ENCODE measurements around the gene FAM171A1.
"Not testable (repeated sequence)": the region's sequence is repeated elsewhere in the genome, so short reads cannot be mapped to it uniquely, and the experiment has no call there.

FAM171A1 gene

DNA sequence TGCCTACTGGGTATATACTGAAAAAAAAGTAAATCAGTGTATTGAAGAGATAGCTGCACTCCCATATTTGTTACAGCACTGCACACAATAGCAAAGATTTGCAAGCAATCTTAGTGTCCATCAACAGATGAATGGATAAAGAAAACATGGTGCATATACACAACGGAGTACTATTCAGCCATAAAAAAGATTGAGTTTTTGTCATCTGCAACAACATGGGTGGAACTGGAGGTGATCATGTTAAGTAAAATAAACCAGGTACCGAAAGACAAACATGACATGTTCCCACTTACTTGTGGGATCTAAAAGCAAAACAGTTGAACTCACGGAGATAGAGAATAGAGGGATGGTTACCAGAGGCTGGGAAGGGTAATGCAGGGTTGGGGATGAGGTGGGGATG, 34.2 kb upstream of the FAM171A1 start:
- TF ChIP-seq, protein P1, sequence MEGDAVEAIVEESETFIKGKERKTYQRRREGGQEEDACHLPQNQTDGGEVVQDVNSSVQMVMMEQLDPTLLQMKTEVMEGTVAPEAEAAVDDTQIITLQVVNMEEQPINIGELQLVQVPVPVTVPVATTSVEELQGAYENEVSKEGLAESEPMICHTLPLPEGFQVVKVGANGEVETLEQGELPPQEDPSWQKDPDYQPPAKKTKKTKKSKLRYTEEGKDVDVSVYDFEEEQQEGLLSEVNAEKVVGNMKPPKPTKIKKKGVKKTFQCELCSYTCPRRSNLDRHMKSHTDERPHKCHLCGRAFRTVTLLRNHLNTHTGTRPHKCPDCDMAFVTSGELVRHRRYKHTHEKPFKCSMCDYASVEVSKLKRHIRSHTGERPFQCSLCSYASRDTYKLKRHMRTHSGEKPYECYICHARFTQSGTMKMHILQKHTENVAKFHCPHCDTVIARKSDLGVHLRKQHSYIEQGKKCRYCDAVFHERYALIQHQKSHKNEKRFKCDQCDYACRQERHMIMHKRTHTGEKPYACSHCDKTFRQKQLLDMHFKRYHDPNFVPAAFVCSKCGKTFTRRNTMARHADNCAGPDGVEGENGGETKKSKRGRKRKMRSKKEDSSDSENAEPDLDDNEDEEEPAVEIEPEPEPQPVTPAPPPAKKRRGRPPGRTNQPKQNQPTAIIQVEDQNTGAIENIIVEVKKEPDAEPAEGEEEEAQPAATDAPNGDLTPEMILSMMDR (IDR thresholded peaks at IDR 0.05; ENCODE audit: low read depth, low read length, missing control alignments) = no peak

DNA sequence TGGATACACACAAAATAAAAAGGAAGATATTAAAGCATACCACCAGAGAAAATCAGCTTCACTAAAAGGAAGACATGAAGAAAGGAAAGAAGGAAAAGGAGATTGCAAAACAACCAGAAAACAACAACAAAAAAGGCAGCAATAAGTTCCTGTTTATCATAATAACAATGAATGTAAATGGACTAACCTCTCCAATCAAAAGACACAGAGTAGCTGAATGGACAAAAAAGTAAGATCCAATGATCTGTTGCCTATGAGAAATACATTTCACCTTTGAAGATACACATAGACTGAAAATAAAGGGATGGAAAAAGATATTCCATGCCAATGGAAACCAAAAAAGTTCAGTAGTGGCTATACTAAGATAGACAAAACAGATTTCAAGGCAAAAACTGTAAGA, 30.3 kb upstream of the FAM171A1 start:
- TF ChIP-seq, protein P1 (IDR thresholded peaks at IDR 0.05; ENCODE audit: low read depth, low read length, missing control alignments) = no peak
- no peak overlapping the region for H3K4me3 ChIP-seq (replicated peaks; ENCODE audit: low read depth, low read length)
- no peak for DNase-seq (ENCODE audit: extremely low read depth, low read depth)

More for the DNA sequence above, 34.2 kb upstream of the FAM171A1 start:
- H3K4me3 ChIP-seq (replicated peaks; ENCODE audit: low read depth, low read length) = no peak overlapping the region
- no peak for DNase-seq (ENCODE audit: extremely low read depth, low read depth)

DNA sequence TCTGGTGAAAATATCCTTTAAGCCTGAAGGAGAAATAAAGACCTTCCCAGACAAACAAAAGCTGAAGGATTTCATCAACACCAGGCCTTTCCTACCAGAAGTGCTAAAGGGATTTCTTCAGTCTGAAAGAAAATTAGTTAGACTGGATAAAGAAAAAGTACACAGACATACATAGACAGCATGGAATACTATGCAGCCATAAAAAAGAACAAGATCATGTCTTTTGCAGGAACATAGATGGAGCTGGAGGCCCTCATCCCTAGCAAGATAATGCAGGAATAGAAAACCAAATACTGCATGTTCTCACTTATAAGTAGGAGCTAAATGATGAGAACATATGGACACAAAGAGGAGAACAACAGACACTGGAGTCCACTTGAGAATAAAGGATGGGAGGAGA, 29.4 kb upstream of the FAM171A1 start:
- not testable (repeated sequence) for H3K4me3 ChIP-seq (replicated peaks; ENCODE audit: low read depth, low read length); DNase-seq (ENCODE audit: extremely low read depth, low read depth)

DNA sequence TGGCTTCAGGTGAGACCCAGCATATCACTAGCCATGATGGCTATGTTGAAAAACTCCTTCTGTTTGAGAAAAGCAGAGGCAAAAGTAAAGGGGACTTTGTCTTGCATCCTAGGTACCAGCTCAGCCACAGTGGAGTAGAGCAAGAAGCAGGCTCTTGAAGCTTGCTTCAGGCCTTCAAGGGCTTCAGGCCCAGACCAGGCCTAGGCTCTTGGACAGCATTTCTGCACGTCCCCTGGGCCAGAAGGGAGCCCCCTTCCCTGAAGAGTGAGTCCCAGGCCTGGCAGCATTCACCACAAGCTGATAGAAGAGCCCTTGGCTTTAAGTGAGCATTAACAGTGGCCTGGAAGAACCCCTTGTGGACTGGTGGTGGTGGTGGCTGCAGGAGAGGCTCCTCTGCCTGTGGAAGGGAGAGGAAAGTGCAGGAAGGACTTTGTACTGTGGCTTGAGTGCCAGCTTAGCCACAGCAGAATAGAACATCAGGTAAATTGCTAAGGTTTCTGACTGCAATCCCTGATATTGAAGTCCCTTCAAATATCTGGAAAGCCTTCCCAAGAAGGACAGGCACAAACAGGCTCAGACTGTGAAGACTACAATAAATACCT, 28.1 kb upstream of the FAM171A1 start:
- DNase-seq (ENCODE audit: extremely low read depth, low read depth) = no peak
- H3K4me3 ChIP-seq (replicated peaks; ENCODE audit: low read depth, low read length) = no peak overlapping the region
- TF ChIP-seq, protein P1 (IDR thresholded peaks at IDR 0.05; ENCODE audit: low read depth, low read length, missing control alignments) = no peak

DNA sequence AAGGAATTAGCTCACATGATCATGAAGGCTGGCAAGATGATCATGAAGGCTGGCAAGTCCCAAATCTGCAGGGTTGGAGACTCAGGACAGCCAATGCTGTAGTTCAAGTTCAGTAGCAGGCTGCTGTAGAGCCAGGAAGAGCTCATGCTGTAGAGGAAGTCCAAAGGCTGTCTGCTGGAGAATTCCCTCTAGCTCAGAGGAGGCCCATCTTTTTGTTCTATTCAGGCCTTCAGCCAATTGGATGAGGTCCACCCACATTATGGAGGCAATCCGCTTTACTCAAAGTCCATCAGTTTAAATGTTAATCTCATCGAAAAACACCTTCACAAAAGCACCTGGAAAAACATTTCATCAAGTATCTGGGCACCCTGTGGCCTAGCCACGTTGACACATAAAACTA, 24.8 kb upstream of the FAM171A1 start:
- H3K4me3 ChIP-seq (replicated peaks; ENCODE audit: low read depth, low read length) = no peak overlapping the region
- TF ChIP-seq, protein P1 (IDR thresholded peaks at IDR 0.05; ENCODE audit: low read depth, low read length, missing control alignments) = no peak
- DNase-seq (ENCODE audit: extremely low read depth, low read depth) = no peak

DNA sequence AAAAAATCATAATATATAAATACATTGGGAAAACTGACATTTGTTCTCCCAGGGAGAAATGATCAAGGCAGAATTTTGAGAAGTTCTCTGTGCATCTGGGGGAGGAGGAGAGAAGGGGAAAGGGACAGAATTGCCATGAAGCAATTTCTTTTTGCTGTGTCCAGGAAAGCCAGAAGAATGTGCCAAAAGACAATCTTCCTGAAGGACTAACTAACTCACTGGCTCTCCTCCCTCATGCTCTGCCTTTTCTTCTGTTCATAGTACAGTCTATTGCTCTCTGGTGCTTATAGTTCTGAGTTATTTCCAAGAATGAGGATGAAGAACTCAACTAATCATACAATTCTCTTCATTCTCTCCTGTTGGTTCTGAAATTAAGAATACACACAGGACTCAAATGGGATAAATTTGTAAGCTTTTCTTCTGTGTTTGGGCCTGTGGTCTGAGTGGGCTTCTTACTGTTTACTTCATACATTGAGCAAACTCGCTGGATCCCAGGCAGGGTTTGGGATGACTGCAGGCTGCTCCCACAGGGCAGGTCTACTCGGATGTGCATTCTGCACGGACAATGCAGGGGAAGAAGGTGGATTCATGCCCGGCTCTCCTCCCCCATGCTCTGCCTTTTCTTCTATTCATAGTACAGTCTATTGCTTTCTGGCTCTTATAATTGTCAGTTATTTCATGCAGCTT, 22.2 kb upstream of the FAM171A1 start:
- TF ChIP-seq, protein P1 (IDR thresholded peaks at IDR 0.05; ENCODE audit: low read depth, low read length, missing control alignments) = no peak
- no peak for DNase-seq (ENCODE audit: extremely low read depth, low read depth)
- H3K4me3 ChIP-seq (replicated peaks; ENCODE audit: low read depth, low read length) = no peak overlapping the region

DNA sequence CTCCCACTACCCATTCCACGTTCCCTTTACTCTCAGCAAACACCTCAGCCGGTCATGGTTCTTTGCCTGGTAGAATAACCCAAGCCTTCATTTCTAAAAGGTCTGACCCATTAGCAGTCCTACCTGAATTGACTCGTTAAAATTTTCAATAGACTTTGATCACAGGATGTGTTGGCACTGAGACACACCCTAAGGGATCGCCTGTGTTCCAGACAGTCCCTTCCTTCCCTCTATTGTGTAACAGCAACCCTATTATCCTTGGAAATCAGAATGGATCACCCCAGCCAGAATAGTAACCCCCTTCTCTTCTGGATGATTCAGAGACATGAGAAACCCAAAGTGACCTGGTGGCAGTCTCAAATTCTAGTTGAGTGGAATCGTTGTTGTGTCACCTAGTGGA, 20.4 kb upstream of the FAM171A1 start:
- DNase-seq (ENCODE audit: extremely low read depth, low read depth) = no peak
- TF ChIP-seq, protein P1 (IDR thresholded peaks at IDR 0.05; ENCODE audit: low read depth, low read length, missing control alignments) = no peak
- H3K4me3 ChIP-seq (replicated peaks; ENCODE audit: low read depth, low read length) = no peak overlapping the region

DNA sequence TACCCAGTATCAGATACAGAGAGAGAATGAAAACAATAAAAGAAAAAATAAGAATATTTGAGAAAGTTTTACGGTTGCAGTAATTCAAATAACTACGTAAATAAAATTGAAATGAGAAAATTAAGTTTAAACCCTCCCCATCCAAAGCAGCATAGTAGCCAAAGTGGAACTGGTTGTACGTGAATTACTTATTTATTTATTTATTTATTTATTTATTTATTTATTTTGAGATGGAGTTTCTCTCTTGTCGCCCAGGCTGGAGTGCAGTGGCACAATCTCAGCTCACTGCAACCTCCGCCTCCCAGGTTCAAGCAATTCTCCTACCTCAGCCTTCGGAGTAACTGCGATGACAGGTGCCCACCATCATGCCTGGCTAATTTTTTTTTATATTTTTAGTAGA, 17.1 kb upstream of the FAM171A1 start:
- DNase-seq (ENCODE audit: extremely low read depth, low read depth); H3K4me3 ChIP-seq (replicated peaks; ENCODE audit: low read depth, low read length): not testable (repeated sequence)
